HEK293T (cell line): ENCODE measurements around the gene TMEM178A.

Source experiments
- ARNT ChIP-seq: fragments of 450-650 bp; IDR thresholded peaks from 2 replicates; pipeline ENCODE4 v1.6.1; 2017; ENCODE audit warnings: mild to moderate bottlenecking
- BHLHE40 ChIP-seq: fragments of 450-650 bp; IDR thresholded peaks from 2 replicates; pipeline ENCODE4 v1.6.1; 2016; ENCODE audit warnings: mild to moderate bottlenecking, moderate library complexity, borderline replicate concordance
- ELF4 ChIP-seq: fragments of 450-650 bp; IDR thresholded peaks from 2 replicates; pipeline ENCODE4 v1.6.1; 2017; ENCODE audit warnings: antibody characterized with exemption
- FOXA1 ChIP-seq: fragments of 450-650 bp; IDR thresholded peaks from 2 replicates; pipeline ENCODE4 v1.6.1; 2016; ENCODE audit warnings: mild to moderate bottlenecking
- FOXK2 ChIP-seq: fragments of 450-650 bp; IDR thresholded peaks from 2 replicates; pipeline ENCODE4 v1.6.1; 2016; ENCODE audit warnings: mild to moderate bottlenecking
- FOXM1 ChIP-seq: fragments of 450-650 bp; IDR thresholded peaks from 2 replicates; pipeline ENCODE4 v1.6.1; 2017; ENCODE audit warnings: mild to moderate bottlenecking, borderline replicate concordance
- L3MBTL2 ChIP-seq: fragments of 450-650 bp; conservative IDR thresholded peaks from 2 replicates; pipeline ENCODE4 v1.6.1; 2016; ENCODE audit warnings: mild to moderate bottlenecking
- NFRKB ChIP-seq: fragments of 450-650 bp; IDR thresholded peaks from 2 replicates; pipeline ENCODE4 v1.6.1; 2016; ENCODE audit warnings: mild to moderate bottlenecking, moderate library complexity
- PKNOX1 ChIP-seq: fragments of 450-650 bp; IDR thresholded peaks from 2 replicates; pipeline ENCODE4 v1.6.1; 2016
- SP1 ChIP-seq: fragments of 450-650 bp; IDR thresholded peaks from 2 replicates; pipeline ENCODE4 v1.6.1; 2017
- SUZ12 ChIP-seq: fragments of 450-650 bp; IDR thresholded peaks from 2 replicates; pipeline ENCODE4 v1.6.1; 2016; ENCODE audit warnings: mild to moderate bottlenecking
- TARDBP ChIP-seq: fragments of 450-650 bp; IDR thresholded peaks from 2 replicates; pipeline ENCODE4 v1.6.1; 2016
- ZNF384 ChIP-seq: fragments of 450-650 bp; IDR thresholded peaks from 2 replicates; pipeline ENCODE4 v1.6.1; 2016

- TF ChIP-seq SP1 (no peak), ARNT (no peak), FOXM1 (no peak), FOXK2 (no peak), BHLHE40 (no peak), NFRKB (no peak), ZNF384 (no peak), TARDBP (no peak), ELF4 (no peak), PKNOX1 (no peak), FOXA1 (no peak), SUZ12 (no peak), L3MBTL2 (no peak)
Observed at GRCh38 chr2:39688181-39688580, 22.5 kb downstream of the TMEM178A start.
